IMR-90 (cell line): ENCODE data around the gene MYO10. TPM values are rescaled to one million over a fixed set of nuclear protein-coding genes. Genes with fewer than 3 reads are reported as not detected.

Source experiments
- ATAC-seq: fragments of 200-7000 bp; cut with Tn5 transposase; 2 replicates; pipeline ENCODE4 v1.9.1; 2020; ENCODE audit warnings: low read depth, mild to moderate bottlenecking, moderate library complexity
- BruUV-seq: library from RNA; stranded (reverse); fragments of 400-500 nt; replicated peaks from 2 replicates; lab custom pipeline; 2021; lab: Mats Ljungman, UMichigan
- CTCF ChIA-PET: fragments of 300-600 bp; formaldehyde crosslinking; extraction: SDS; loops from one replicate; lab custom pipeline; 2021; ENCODE audit warnings: antibody characterized with exemption; lab: Yijun Ruan, JAX
- POLR2A ChIA-PET: fragments of 300-600 bp; sonication (Branson Sonifier 250); formaldehyde crosslinking; loops from one replicate; lab custom pipeline; 2022; ENCODE audit warnings: antibody characterized with exemption; ENCODE audit not compliant: unreplicated experiment; lab: Charles Lee
- DNase-seq: peaks from one replicate; pipeline ENCODE4 v3.0.0; 2013
- H2AFZ ChIP-seq: replicated peaks from 2 replicates; pipeline ENCODE3; 2013; ENCODE audit warnings: low read length, mild to moderate bottlenecking; ENCODE audit not compliant: poor library complexity
- H2AK5ac ChIP-seq: 2 replicates; pipeline ENCODE4 v1.6.1; 2013; ENCODE audit warnings: low read depth, low read length, inconsistent platforms
- H2AK9ac ChIP-seq: replicated peaks from 2 replicates; pipeline ENCODE3; 2013; ENCODE audit warnings: mild to moderate bottlenecking, low read depth, low read length, moderate library complexity; ENCODE audit not compliant: poor library complexity
- H2BK120ac ChIP-seq: 2 replicates; pipeline ENCODE4 v1.6.1; 2013; ENCODE audit warnings: low read depth, low read length, inconsistent platforms
- H2BK15ac ChIP-seq: 3 replicates; pipeline ENCODE4 v1.6.1; 2013; ENCODE audit warnings: low read depth, low read length, inconsistent platforms
- H2BK20ac ChIP-seq: 2 replicates; pipeline ENCODE4 v1.6.1; 2013; ENCODE audit warnings: low read depth, mild to moderate bottlenecking, inconsistent platforms, low read length, moderate library complexity
- H2BK5ac ChIP-seq: 2 replicates; pipeline ENCODE4 v1.6.1; 2013; ENCODE audit warnings: mild to moderate bottlenecking, low read depth, low read length, inconsistent platforms; ENCODE audit not compliant: poor library complexity, severe bottlenecking
- H3K14ac ChIP-seq: replicated peaks from 2 replicates; pipeline ENCODE4 v1.6.1; 2013; ENCODE audit warnings: low read depth, low read length, inconsistent platforms
- H3K18ac ChIP-seq: 2 replicates; pipeline ENCODE4 v1.6.1; 2013; ENCODE audit warnings: low read depth, low read length, control low read depth
- H3K23ac ChIP-seq: 2 replicates; pipeline ENCODE4 v1.6.1; 2013; ENCODE audit warnings: low read depth, low read length, inconsistent platforms
- H3K27ac ChIP-seq: 2 replicates; pipeline ENCODE4 v1.5.1; 2013; ENCODE audit warnings: mild to moderate bottlenecking, control low read depth, low read length; ENCODE audit not compliant: insufficient read depth
- H3K27me3 ChIP-seq: 2 replicates; pipeline ENCODE4 v1.6.1; 2013; ENCODE audit warnings: low read length; ENCODE audit not compliant: control insufficient read depth, insufficient read depth
- H3K36me3 ChIP-seq: 2 replicates; pipeline ENCODE4 v1.6.1; 2013; ENCODE audit warnings: low read length, mixed read lengths; ENCODE audit not compliant: control insufficient read depth, insufficient read depth
- H3K4ac ChIP-seq: 2 replicates; pipeline ENCODE4 v1.6.1; 2013; ENCODE audit warnings: low read depth, low read length, inconsistent platforms
- H3K4me1 ChIP-seq: 2 replicates; pipeline ENCODE4 v1.6.1; 2013; ENCODE audit warnings: low read length, mixed read lengths; ENCODE audit not compliant: control insufficient read depth, insufficient read depth
- H3K4me2 ChIP-seq: 2 replicates; pipeline ENCODE4 v1.6.1; 2013; ENCODE audit warnings: low read depth, mild to moderate bottlenecking, control low read depth, low read length, moderate library complexity
- H3K4me3 ChIP-seq: 2 replicates; pipeline ENCODE4 v1.5.1; 2013; ENCODE audit warnings: low read depth, mild to moderate bottlenecking, control low read depth, low read length, moderate library complexity; ENCODE audit not compliant: insufficient read depth
- H3K56ac ChIP-seq: 2 replicates; pipeline ENCODE4 v1.6.1; 2013; ENCODE audit warnings: low read length, inconsistent platforms; ENCODE audit not compliant: insufficient read depth; ENCODE audit errors: extremely low read depth
- H3K79me1 ChIP-seq, 2 experiments: 2 replicates each; pipeline ENCODE4 v1.6.1; 2013; ENCODE audit warnings: low read length in 2 of 2, inconsistent platforms in 1 of 2, low read depth in 1 of 2
- H3K9ac ChIP-seq: 2 replicates; pipeline ENCODE4 v1.6.1; 2013; ENCODE audit warnings: low read depth, low read length, control low read depth
- H3K9me1 ChIP-seq: 2 replicates; pipeline ENCODE4 v1.6.1; 2013; ENCODE audit warnings: low read length, inconsistent platforms; ENCODE audit not compliant: insufficient read depth
- H3K9me3 ChIP-seq: 2 replicates; pipeline ENCODE4 v1.6.1; 2013; ENCODE audit warnings: low read length; ENCODE audit not compliant: control insufficient read depth, insufficient read depth
- H4K20me1 ChIP-seq: 2 replicates; pipeline ENCODE4 v1.6.1; 2013; ENCODE audit warnings: low read length, inconsistent platforms; ENCODE audit not compliant: insufficient read depth
- H4K5ac ChIP-seq: 2 replicates; pipeline ENCODE4 v1.6.1; 2013; ENCODE audit warnings: mild to moderate bottlenecking, low read depth, low read length, control low read depth
- H4K8ac ChIP-seq, 2 experiments: 2 replicates each; pipeline ENCODE4 v1.6.1; 2013; ENCODE audit warnings: low read depth in 2 of 2, low read length in 2 of 2, control low read depth in 1 of 2, inconsistent platforms in 1 of 2
- H4K91ac ChIP-seq: 2 replicates; pipeline ENCODE4 v1.6.1; 2013; ENCODE audit warnings: low read depth, low read length, inconsistent platforms; ENCODE audit not compliant: insufficient read depth
- BHLHE40 ChIP-seq: fragments of 150-350 bp; IDR thresholded peaks from 2 replicates; pipeline ENCODE4 v1.6.1; 2016; ENCODE audit warnings: mild to moderate bottlenecking, low read depth, low read length
- CEBPB ChIP-seq: IDR thresholded peaks from 2 replicates; pipeline ENCODE4 v1.6.1; 2012; ENCODE audit warnings: low read depth, low read length, improper control_type of control experiment
- FOS ChIP-seq: fragments of 150-350 bp; IDR thresholded peaks from 2 replicates; pipeline ENCODE4 v1.6.1; 2016; ENCODE audit warnings: low read depth, low read length
- NFE2L2 ChIP-seq: fragments of 150-350 bp; IDR thresholded peaks from 2 replicates; pipeline ENCODE4 v1.6.1; 2016; ENCODE audit warnings: low read depth, mild to moderate bottlenecking, low read length
- RCOR1 ChIP-seq: IDR thresholded peaks from 2 replicates; pipeline ENCODE4 v1.6.1; 2012; ENCODE audit warnings: mild to moderate bottlenecking, low read length, improper control_type of control experiment; ENCODE audit not compliant: insufficient replicate concordance
- RFX5 ChIP-seq: IDR thresholded peaks from 2 replicates; pipeline ENCODE4 v1.8.0; 2012; ENCODE audit warnings: low read depth, mild to moderate bottlenecking, low read length, moderate library complexity
- USF2 ChIP-seq: fragments of 150-350 bp; IDR thresholded peaks from 2 replicates; pipeline ENCODE4 v1.6.1; 2017; ENCODE audit warnings: mild to moderate bottlenecking, antibody characterized with exemption, low read length, low read depth
- WGBS, 2 experiments: methylation state at CpG; one replicate each; pipeline versions ENCODE4 v1.1.5 to v1.1.7; 2013; ENCODE audit warnings: missing lambda C conversion rate in 2 of 2; ENCODE audit not compliant: insufficient read length in 1 of 2; ENCODE audit errors: extremely low coverage in 2 of 2; 5-methylcytosine and 5-hydroxymethylcytosine counted together
- dilution Hi-C: fragments of 300-500 bp; cut with HindIII; formaldehyde crosslinking; loops from one replicate; pipeline ENCODE4 v1.14.3; 2018; ENCODE audit warnings: low sequenced_read_pairs; ENCODE audit not compliant: unreplicated experiment
- in situ Hi-C: fragments of 300-500 bp; cut with MboI; formaldehyde crosslinking; loops from 3 replicates; pipeline ENCODE4 v1.14.3; 2019; ENCODE audit warnings: low sequenced_read_pairs, inconsistent platforms, mixed read lengths
- intact Hi-C: fragments of 100-400 bp; cut with micrococcal nuclease; formaldehyde crosslinking; loops from 2 replicates; pipeline ENCODE4 v1.10.0; 2022
- polyA plus RNA-seq, 3 experiments: library from polyadenylated mRNA; depleted of rRNA; stranded (reverse); fragments of >200 nt; gene quantifications; 2 replicates each; pipeline ENCODE4 v1.2.3, GENCODE V29; 2012; ENCODE audit warnings: low replicate concordance in 1 of 3
- total RNA-seq: library from RNA; depleted of rRNA; stranded (reverse); fragments of >200 nt; gene quantifications from 2 replicates; pipeline ENCODE4 v1.2.3, GENCODE V29; 2012

Gene MYO10
- total and polyA plus RNA-seq, 2 of the 4 experiments (the other 2 are of a cell fraction), result 39.9 to 115 TPM

DNA sequence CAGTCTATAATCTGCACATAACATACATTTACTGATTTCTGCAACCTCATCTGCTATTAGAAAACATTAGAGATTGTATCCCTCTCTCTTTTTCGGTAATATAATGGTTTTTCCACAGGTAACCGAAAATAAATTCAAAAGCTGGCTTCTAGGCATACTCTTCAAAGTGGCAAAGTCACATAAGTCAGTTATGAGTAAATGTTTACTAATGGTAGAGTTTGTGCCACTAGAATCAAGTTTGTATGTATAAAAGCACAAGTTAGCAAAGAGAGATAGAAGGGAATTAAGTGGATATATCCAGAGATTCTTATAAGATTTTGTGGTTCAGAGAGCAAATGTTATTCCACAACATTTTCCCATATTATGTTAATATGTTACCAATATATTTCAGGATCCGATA, 86.9 kb downstream of the MYO10 start:
- in situ Hi-C loops, result no loop called here
- DNase-seq (no peak), ATAC-seq (no peak)
- POLR2A ChIA-PET, result no interaction called here
- peaks cover 6% of the 10 kb centered on the region for H3K4me1 ChIP-seq
- H2BK5ac ChIP-seq, result no peak overlapping the region
- no peak overlapping the region for H3K18ac ChIP-seq
- H2AFZ ChIP-seq, result no peak overlapping the region
- no peak overlapping the region for H4K8ac ChIP-seq
- no peak overlapping the region for H2BK20ac ChIP-seq
- H3K4me2 ChIP-seq, result no peak overlapping the region
- H2BK15ac ChIP-seq, result no peak overlapping the region
- no peak overlapping the region for H2BK120ac ChIP-seq
- H3K36me3 ChIP-seq, result peaks cover 18% of the 10 kb centered on the region
- H4K5ac ChIP-seq, result no peak overlapping the region
- no peak overlapping the region for H2AK5ac ChIP-seq
- TF ChIP-seq USF2 (no peak), FOS (no peak), NFE2L2 (no peak), RFX5 (no peak), BHLHE40 (no peak), CEBPB (no peak), RCOR1 (no peak)
- H3K4ac ChIP-seq, result no peak overlapping the region
- no peaks in the 10 kb centered on the region for H3K9me3 ChIP-seq
- H3K56ac ChIP-seq, result no peak overlapping the region
- peaks cover 5 to 66% of the 10 kb centered on the region in 2 experiments; a peak in 2 of 4 replicates for H3K79me1 ChIP-seq
- no CpG with 5 or more reads among the region's 3 CpGs for WGBS, 2 experiments
- H2AK9ac ChIP-seq, result no peak overlapping the region
- H4K20me1 ChIP-seq, result peaks cover 97% of the 10 kb centered on the region
- no peak overlapping the region for H3K27ac ChIP-seq
- CTCF ChIA-PET, result no interaction called here
- H3K27me3 ChIP-seq, result no peaks in the 10 kb centered on the region
- dilution Hi-C loops, result no loop called here
- no peak overlapping the region for H3K9ac ChIP-seq
- H3K23ac ChIP-seq, result no peak overlapping the region
- no peak overlapping the region for H4K91ac ChIP-seq
- intact Hi-C loops, result no loop called here
- H3K14ac ChIP-seq, result no peak overlapping the region
- peaks cover 15% of the 10 kb centered on the region for H3K9me1 ChIP-seq
- BruUV-seq, result no TSS peak
- no peak overlapping the region for H3K4me3 ChIP-seq
